ENCODE data around the gene ZBTB4.

Gene ZBTB4

DNA sequence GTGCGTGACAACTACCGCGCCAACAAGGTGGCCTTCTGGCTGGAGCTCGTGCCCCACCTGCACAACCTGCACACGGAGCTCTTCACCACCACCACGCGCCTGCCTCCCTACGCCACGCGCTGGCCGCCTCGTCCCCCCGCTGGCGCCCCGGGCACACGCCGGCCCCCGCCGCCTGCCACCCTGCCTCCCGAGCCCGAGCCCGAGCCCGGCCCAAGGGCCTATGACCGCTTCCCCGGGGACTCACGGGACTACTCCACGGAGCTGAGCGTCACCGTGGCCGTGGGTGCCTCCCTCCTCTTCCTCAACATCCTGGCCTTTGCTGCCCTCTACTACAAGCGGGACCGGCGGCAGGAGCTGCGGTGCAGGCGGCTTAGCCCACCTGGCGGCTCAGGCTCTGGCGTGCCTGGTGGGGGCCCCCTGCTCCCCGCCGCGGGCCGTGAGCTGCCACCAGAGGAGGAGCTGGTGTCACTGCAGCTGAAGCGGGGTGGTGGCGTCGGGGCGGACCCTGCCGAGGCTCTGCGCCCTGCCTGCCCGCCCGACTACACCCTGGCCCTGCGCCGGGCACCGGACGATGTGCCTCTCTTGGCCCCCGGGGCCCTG, 62.3 kb downstream of the ZBTB4 start:
- no peak for DNase-seq

DNA sequence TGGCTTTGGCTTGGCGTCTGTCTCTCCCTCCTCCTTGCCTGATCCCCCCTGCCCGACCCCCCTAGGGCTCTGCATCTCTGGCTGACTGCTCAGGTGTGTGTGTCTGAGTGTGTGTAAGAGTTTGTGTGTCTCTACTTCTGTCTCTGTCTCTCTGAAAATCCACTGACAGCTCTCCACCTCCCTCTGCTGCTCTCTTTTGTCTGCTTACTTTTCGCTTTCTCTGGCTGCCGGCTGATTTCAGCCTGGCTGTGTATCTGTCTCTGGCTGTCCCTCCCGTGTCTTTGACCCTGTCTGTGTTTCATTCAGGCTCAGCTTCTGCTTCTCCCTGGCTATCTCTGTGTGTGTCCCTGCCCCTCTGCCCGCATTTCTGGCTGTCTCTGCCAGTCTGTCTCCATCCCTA, 63.1 kb downstream of the ZBTB4 start:
- DNase-seq: no peak

GRCh38 chr17:7415784-7416183, 63.6 kb downstream of the ZBTB4 start:
- DNase-seq: no peak

DNA sequence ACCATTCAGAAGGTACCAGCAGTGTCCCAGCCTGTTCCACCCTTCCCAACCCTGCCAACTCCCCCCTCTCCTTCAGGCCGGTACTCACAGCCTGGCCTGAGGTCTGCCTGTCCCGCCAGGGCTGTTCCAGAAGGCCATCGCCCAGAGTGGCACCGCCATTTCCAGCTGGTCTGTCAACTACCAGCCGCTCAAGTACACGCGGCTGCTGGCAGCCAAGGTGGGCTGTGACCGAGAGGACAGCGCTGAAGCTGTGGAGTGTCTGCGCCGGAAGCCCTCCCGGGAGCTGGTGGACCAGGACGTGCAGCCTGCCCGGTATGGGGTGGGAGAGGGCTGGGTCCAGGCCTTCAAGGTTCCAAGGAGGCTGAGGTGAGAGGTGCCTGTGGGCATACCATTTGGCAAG, 64.6 kb downstream of the ZBTB4 start:
- no peak for DNase-seq

GRCh38 chr17:7413346-7413985, 66.0 kb downstream of the ZBTB4 start:
- no peak for DNase-seq

GRCh38 chr17:7411427-7411750, 68.0 kb downstream of the ZBTB4 start:
- DNase-seq: no peak

GRCh38 chr17:7410634-7411426, 68.6 kb downstream of the ZBTB4 start:
- no peak for DNase-seq

DNA sequence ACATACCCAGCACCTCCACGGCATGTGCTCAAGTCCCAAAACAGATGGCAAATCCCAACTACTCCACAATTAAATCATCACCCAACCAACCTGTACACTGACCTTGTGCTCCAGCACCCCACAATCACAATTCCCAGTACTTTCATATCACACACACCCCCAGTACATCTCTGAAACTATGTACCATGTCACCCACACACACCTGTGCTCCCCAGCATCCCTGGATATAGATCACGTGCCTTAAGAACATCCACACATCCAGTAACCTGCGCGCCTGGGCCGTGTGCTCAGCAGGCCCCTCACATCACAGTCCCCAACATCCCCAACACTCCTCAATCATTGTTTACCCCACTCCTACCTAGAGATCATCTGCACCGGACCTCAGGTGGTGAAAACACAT, 69.7 kb downstream of the ZBTB4 start:
- DNase-seq: no peak

All from SHP77 treated with DMSO at 0.1 percent for 48 hours (cell line).